Neuronal stem cell (in vitro differentiated cells): ENCODE measurements around the gene ADSL.

Source experiments
- DNase-seq: peaks from one replicate; pipeline ENCODE4 v3.0.0-alpha.2; 2013; ENCODE audit warnings: low spot score
- H2AFZ ChIP-seq: one replicate; pipeline ENCODE4 v1.6.1; 2013; ENCODE audit warnings: mild to moderate bottlenecking, low read length, inconsistent platforms
- H2AK5ac ChIP-seq: 2 replicates; pipeline ENCODE4 v1.6.1; 2013; ENCODE audit warnings: low read depth, mild to moderate bottlenecking, inconsistent platforms, low read length, moderate library complexity, mixed read lengths
- H2BK120ac ChIP-seq: 2 replicates; pipeline ENCODE4 v1.6.1; 2013; ENCODE audit warnings: low read depth, mild to moderate bottlenecking, inconsistent platforms, low read length, moderate library complexity, mixed read lengths
- H2BK12ac ChIP-seq: one replicate; pipeline ENCODE4 v1.6.1; 2013; ENCODE audit warnings: low read length, inconsistent platforms
- H2BK15ac ChIP-seq: 2 replicates; pipeline ENCODE4 v1.6.1; 2013; ENCODE audit warnings: mild to moderate bottlenecking, low read length, inconsistent platforms, mixed read lengths
- H2BK5ac ChIP-seq: one replicate; pipeline ENCODE4 v1.6.1; 2013; ENCODE audit warnings: inconsistent platforms, mild to moderate bottlenecking, low read length, moderate library complexity
- H3K14ac ChIP-seq: one replicate; pipeline ENCODE4 v1.6.1; 2013; ENCODE audit warnings: low read length, inconsistent platforms
- H3K18ac ChIP-seq: 2 replicates; pipeline ENCODE4 v1.6.1; 2013; ENCODE audit warnings: low read length, inconsistent platforms
- H3K23ac ChIP-seq: 2 replicates; pipeline ENCODE4 v1.6.1; 2013; ENCODE audit warnings: low read depth, mild to moderate bottlenecking, mixed read lengths, low read length, inconsistent platforms; ENCODE audit not compliant: poor library complexity
- H3K27ac ChIP-seq: replicated peaks from 3 replicates; pipeline ENCODE4 v1.5.1; 2013; ENCODE audit warnings: low read length, inconsistent platforms
- H3K27me3 ChIP-seq, 3 experiments: 2 replicates each; pipeline ENCODE4 v1.6.1; 2013; ENCODE audit warnings: low read length in 3 of 3, mild to moderate bottlenecking in 2 of 3, inconsistent platforms in 1 of 3, low read depth in 1 of 3, mixed read lengths in 1 of 3, moderate library complexity in 1 of 3; ENCODE audit not compliant: control insufficient read depth in 3 of 3, insufficient read depth in 3 of 3
- H3K36me3 ChIP-seq, 2 donors: replicated peaks in 1 of 2; 2 replicates each; pipeline ENCODE4 v1.6.1; 2013; ENCODE audit warnings: low read length in 2 of 2; ENCODE audit not compliant: control insufficient read depth in 2 of 2, insufficient read depth in 2 of 2
- H3K4ac ChIP-seq: 2 replicates; pipeline ENCODE4 v1.6.1; 2013; ENCODE audit warnings: inconsistent platforms, mild to moderate bottlenecking, low read length, moderate library complexity
- H3K4me1 ChIP-seq, 2 donors: 1 replicate in 1 of 2; 2 replicates in 1 of 2; pipeline ENCODE4 v1.6.1; 2013; ENCODE audit warnings: low read length in 2 of 2, low read depth in 1 of 2; ENCODE audit not compliant: control insufficient read depth in 2 of 2, insufficient read depth in 1 of 2
- H3K4me2 ChIP-seq: one replicate; pipeline ENCODE4 v1.6.1; 2013; ENCODE audit warnings: mild to moderate bottlenecking, low read length, inconsistent platforms; ENCODE audit not compliant: insufficient read depth, poor library complexity, severe bottlenecking
- H3K4me3 ChIP-seq, 2 donors: 2 replicates each; pipeline ENCODE4 v1.5.1; 2013; ENCODE audit warnings: low read length in 2 of 2, mild to moderate bottlenecking in 2 of 2, inconsistent platforms in 1 of 2, moderate library complexity in 1 of 2
- H3K79me1 ChIP-seq: one replicate; pipeline ENCODE4 v1.6.1; 2013; ENCODE audit warnings: low read depth, mild to moderate bottlenecking, inconsistent platforms, low read length, moderate library complexity
- H3K9ac ChIP-seq: one replicate; pipeline ENCODE4 v1.6.1; 2013; ENCODE audit warnings: mild to moderate bottlenecking, low read depth, low read length, inconsistent platforms; ENCODE audit not compliant: poor library complexity
- H3K9me3 ChIP-seq, 2 donors: replicated peaks in 1 of 2; 2 replicates each; pipeline versions ENCODE3 to v1.6.1; 2013; ENCODE audit warnings: low read length in 2 of 2, mild to moderate bottlenecking in 2 of 2, inconsistent platforms in 1 of 2, low read depth in 1 of 2, mixed read lengths in 1 of 2, moderate library complexity in 1 of 2; ENCODE audit not compliant: control insufficient read depth in 2 of 2, insufficient read depth in 1 of 2
- H4K8ac ChIP-seq: one replicate; pipeline ENCODE4 v1.6.1; 2013; ENCODE audit warnings: low read depth, mild to moderate bottlenecking, inconsistent platforms, low read length, moderate library complexity
- H4K91ac ChIP-seq: one replicate; pipeline ENCODE4 v1.6.1; 2013; ENCODE audit warnings: low read length, low read depth, mild to moderate bottlenecking, inconsistent platforms; ENCODE audit not compliant: poor library complexity
- WGBS, 2 donors: extraction: QIAGEN DNeasy Blood & Tissue Kit; methylation state at CpG; one replicate each; pipeline ENCODE4 v1.1.7; 2013; ENCODE audit warnings: missing lambda C conversion rate in 2 of 2, mixed read lengths in 1 of 2; ENCODE audit not compliant: insufficient read length in 2 of 2, insufficient replicate concordance in 1 of 2; ENCODE audit errors: extremely low coverage in 2 of 2; 5-methylcytosine and 5-hydroxymethylcytosine counted together

The ADSL gene

DNA sequence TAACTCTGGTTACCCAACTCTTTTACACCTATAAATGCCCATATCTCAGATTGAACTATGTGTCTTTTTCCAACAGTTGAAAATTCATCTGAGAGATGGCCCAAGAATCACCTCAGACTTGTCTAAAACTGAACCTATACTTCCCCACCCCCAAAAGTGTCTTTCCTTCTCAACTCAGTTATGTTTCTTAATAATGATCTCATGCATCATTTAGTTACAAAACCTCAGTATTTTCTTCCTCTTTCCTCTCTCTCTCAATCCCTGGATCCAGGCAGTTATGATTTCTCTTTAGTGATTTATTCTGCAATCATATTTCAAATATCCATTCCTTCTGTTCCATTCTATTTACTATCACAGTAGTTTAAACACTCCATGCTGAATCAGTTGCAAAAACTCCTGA is 32.3 kb upstream of the ADSL start:
- no peaks in the 10 kb centered on the region for H3K79me1 ChIP-seq

DNA sequence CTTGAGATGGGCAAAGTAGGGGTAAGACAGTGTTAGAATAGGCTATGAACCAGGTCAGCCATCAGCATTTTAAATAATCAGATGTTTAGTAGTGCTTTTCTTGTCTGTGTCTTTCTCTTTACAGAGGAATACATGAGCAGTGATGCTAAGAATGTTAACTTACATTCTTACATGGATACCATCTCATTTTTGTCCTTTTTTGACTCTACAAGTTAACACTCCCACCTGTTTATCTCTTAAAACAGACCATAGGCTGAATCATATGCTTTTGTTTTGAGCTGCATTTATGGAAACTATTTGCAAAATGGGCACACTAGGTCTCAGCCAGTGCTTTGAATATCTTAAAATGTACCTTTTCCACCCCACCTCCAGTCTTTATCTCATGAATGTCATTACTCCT is 25.6 kb upstream of the ADSL start:
- H4K91ac ChIP-seq, result no peak overlapping the region
- H3K4me2 ChIP-seq, result no peak overlapping the region
- no peak overlapping the region for H2BK5ac ChIP-seq
- H2BK12ac ChIP-seq, result no peak overlapping the region
- no peaks in the 10 kb centered on the region for H3K27me3 ChIP-seq
- no peak for DNase-seq
- no peak overlapping the region for H3K4me3 ChIP-seq
- H2BK15ac ChIP-seq, result no peak overlapping the region
- no peak overlapping the region for H3K27ac ChIP-seq
- no peaks in the 10 kb centered on the region for H3K79me1 ChIP-seq
- H4K8ac ChIP-seq, result no peak overlapping the region
- no peak overlapping the region for H3K14ac ChIP-seq
- H2AFZ ChIP-seq, result no peak overlapping the region
- no peak overlapping the region for H3K18ac ChIP-seq
- H3K9ac ChIP-seq, result no peak overlapping the region
- no peak overlapping the region for H2BK120ac ChIP-seq
- H3K4ac ChIP-seq, result no peak overlapping the region
- H3K9me3 ChIP-seq, result no peaks in the 10 kb centered on the region
- no peak overlapping the region for H2AK5ac ChIP-seq
- H3K4me1 ChIP-seq, result peaks cover 4 to 10% of the 10 kb centered on the region in 2 donors
- peaks cover 33 to 98% of the 10 kb centered on the region in 2 donors for H3K36me3 ChIP-seq
- no peak overlapping the region for H3K23ac ChIP-seq

More for the DNA sequence above, 32.3 kb upstream of the ADSL start:
- H3K14ac ChIP-seq, result no peak overlapping the region
- H3K4me1 ChIP-seq, result no peaks in the 10 kb centered on the region
- no peak for DNase-seq
- H3K9ac ChIP-seq, result no peak overlapping the region
- no peak overlapping the region for H3K23ac ChIP-seq
- H2AK5ac ChIP-seq, result no peak overlapping the region
- H2AFZ ChIP-seq, result no peak overlapping the region
- no peak overlapping the region for H2BK15ac ChIP-seq
- H3K9me3 ChIP-seq, result peaks cover 0 to 1% of the 10 kb centered on the region in 2 donors
- H3K4ac ChIP-seq, result no peak overlapping the region
- H4K91ac ChIP-seq, result no peak overlapping the region
- no peak overlapping the region for H2BK5ac ChIP-seq
- H3K27me3 ChIP-seq, result peaks cover 0 to 1% (median 0%) of the 10 kb centered on the region in 3 experiments
- H3K36me3 ChIP-seq, result peaks cover 38 to 98% of the 10 kb centered on the region in 2 donors
- no peak overlapping the region for H2BK12ac ChIP-seq
- no peak overlapping the region for H3K4me3 ChIP-seq
- no peak overlapping the region for H3K18ac ChIP-seq
- no peak overlapping the region for H3K27ac ChIP-seq
- H3K4me2 ChIP-seq, result no peak overlapping the region
- H4K8ac ChIP-seq, result no peak overlapping the region
- H2BK120ac ChIP-seq, result no peak overlapping the region

DNA sequence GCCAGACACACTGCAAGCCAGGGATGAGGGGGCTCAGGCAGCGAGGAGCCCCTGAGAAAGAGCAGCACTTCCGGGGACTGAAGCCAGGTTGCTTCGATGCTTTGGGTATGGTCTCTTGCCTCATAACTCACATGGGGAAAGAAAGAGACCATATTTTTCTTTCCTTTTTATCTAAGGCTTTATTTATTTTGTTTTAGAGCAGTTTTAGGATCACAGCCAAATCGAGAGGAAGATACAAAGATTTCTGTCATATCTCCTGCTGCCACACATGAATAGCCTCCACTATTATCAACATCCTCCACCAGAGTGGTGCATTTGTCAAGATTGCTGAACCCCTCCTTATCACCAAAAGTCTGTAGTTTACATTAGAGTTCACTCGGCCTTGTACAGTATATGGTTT is 24.3 kb upstream of the ADSL start:
- Histone ChIP-seq H3K18ac (no peak overlapping the region), H2BK15ac (no peak overlapping the region), H3K9me3 (no peaks in the 10 kb centered on the region), H3K4me1 (peaks cover 9 to 13% of the 10 kb centered on the region in 2 donors), H3K9ac (no peak overlapping the region), H3K4me2 (no peak overlapping the region), H3K27me3 (no peaks in the 10 kb centered on the region), H3K27ac (no peak overlapping the region), H3K4ac (no peak overlapping the region), H3K23ac (no peak overlapping the region), H3K4me3 (no peak overlapping the region), H2AK5ac (no peak overlapping the region), H3K36me3 (peaks cover 27 to 97% of the 10 kb centered on the region in 2 donors), H2BK12ac (no peak overlapping the region), H2BK5ac (no peak overlapping the region), H4K8ac (no peak overlapping the region), H3K14ac (no peak overlapping the region), H3K79me1 (no peaks in the 10 kb centered on the region), H4K91ac (no peak overlapping the region), H2BK120ac (no peak overlapping the region), H2AFZ (no peak overlapping the region)
- DNase-seq, result no peak
- WGBS, 2 donors, result no CpG with 5 or more reads among the region's 5 CpGs

DNA sequence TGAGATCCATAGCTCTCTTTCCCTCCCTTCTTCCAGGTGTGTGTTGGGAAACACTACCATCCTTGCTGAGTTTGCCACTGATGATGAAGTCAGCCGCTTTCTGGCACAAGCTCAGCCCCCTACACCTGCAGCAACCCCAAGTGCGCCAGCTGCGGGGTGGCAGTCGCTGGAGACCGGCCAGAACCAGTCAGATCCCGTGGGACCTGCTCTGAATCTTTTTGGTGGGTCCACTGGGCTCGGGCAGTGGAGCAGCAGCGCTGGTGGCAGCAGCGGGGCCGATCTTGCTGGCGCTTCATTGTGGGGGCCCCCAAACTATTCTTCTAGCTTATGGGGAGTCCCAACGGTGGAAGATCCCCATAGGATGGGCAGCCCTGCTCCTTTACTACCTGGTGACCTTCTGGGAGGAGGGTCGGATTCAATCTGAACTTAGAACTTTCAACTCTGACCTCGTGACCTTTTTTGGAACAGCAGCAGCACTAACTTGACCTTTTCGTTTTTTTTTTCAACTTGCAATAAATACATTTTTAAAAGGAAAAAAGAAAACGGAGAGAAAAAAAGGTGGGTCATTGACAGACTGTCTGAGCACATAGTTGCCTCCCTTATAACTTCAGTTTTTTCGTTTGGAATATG is 23.4 kb upstream of the ADSL start:
- Histone ChIP-seq H3K27me3 (no peaks in the 10 kb centered on the region), H3K79me1 (no peaks in the 10 kb centered on the region), H3K4me1 (peaks cover 14 to 17% of the 10 kb centered on the region in 2 donors), H2BK120ac (no peak overlapping the region), H2AK5ac (no peak overlapping the region), H2BK15ac (no peak overlapping the region), H3K9ac (no peak overlapping the region), H3K4ac (no peak overlapping the region), H3K27ac (no peak overlapping the region), H3K36me3 (peaks cover 24 to 97% of the 10 kb centered on the region in 2 donors), H3K23ac (no peak overlapping the region), H2AFZ (no peak overlapping the region), H2BK12ac (no peak overlapping the region), H3K9me3 (no peaks in the 10 kb centered on the region), H4K8ac (no peak overlapping the region), H2BK5ac (no peak overlapping the region), H3K4me2 (no peak overlapping the region), H3K18ac (no peak overlapping the region), H4K91ac (no peak overlapping the region), H3K14ac (no peak overlapping the region), H3K4me3 (no peak overlapping the region)
- no CpG with 5 or more reads among the region's 17 CpGs for WGBS, 2 donors
- no peak for DNase-seq
